Upper lobe of left lung (tissue), 6 donors: Measurements from ENCODE around the gene SRBD1. TPM values are rescaled to one million over a fixed set of nuclear protein-coding genes. Genes with fewer than 3 reads are reported as not detected.

Source experiments
- ATAC-seq, 2 donors: fragments of 200-7000 bp; cut with Tn5 transposase; one replicate each; pipeline ENCODE4 v1.9.1; 2022; ENCODE audit warnings: mild to moderate bottlenecking in 2 of 2, moderate library complexity in 2 of 2; ENCODE audit not compliant: low FRiP score in 2 of 2
- DNase-seq, 2 donors: peaks; one replicate each; pipeline ENCODE4 v3.0.0-alpha.2; 2019 to 2020
- H3K27ac ChIP-seq, 4 donors: fragments of 200-600 bp; sonication (generic); one replicate each; pipeline ENCODE4 v1.5.1; 2016 to 2019
- H3K27me3 ChIP-seq, 4 donors: fragments of 200-600 bp; sonication (generic); one replicate each; pipeline ENCODE4 v1.5.1; 2017 to 2019
- H3K36me3 ChIP-seq, 4 donors: fragments of 200-600 bp; sonication (generic); one replicate each; pipeline ENCODE4 v1.5.1; 2016 to 2019
- H3K4me1 ChIP-seq, 4 donors: fragments of 200-600 bp; sonication (generic); one replicate each; pipeline ENCODE4 v1.5.1; 2018 to 2019
- H3K4me3 ChIP-seq, 4 donors: fragments of 200-600 bp; sonication (generic); one replicate each; pipeline ENCODE4 v1.5.1; 2017 to 2019; ENCODE audit warnings: mild to moderate bottlenecking in 2 of 4, moderate library complexity in 1 of 4
- H3K9me3 ChIP-seq, 4 donors: fragments of 200-600 bp; sonication (generic); one replicate each; pipeline ENCODE4 v1.5.1; 2018 to 2019
- EP300 ChIP-seq, 4 donors: sonication (generic); formaldehyde crosslinking; IDR thresholded peaks; one replicate each; pipeline ENCODE4 v1.5.1; 2017; ENCODE audit warnings: antibody characterized with exemption in 4 of 4, control low read depth in 2 of 4
- POLR2A ChIP-seq, 4 donors: fragments of 450-650 bp; IDR thresholded peaks; one replicate each; pipeline ENCODE4 v1.5.1; 2016 to 2017; ENCODE audit warnings: antibody characterized with exemption in 4 of 4, mild to moderate bottlenecking in 2 of 4
- POLR2AphosphoS5 ChIP-seq, 2 donors: sonication (generic); formaldehyde crosslinking; IDR thresholded peaks; one replicate each; pipeline ENCODE4 v1.5.1; 2017; ENCODE audit warnings: antibody characterized with exemption in 2 of 2
- WGBS, 2 donors: methylation state at CpG; one replicate each; pipeline ENCODE4 v1.1.5; 2017 to 2018; 5-methylcytosine and 5-hydroxymethylcytosine counted together
- total RNA-seq, 6 donors: library from RNA; depleted of rRNA in 4 of 6; stranded (reverse); fragments of >200 nt in 4 of 6; gene quantifications; one replicate each; pipeline versions ENCODE4 v1.1.0 to v1.2.1, GENCODE V29; 2016 to 2021
- TF ChIP-seq, protein P1 (sequence below), 6 experiments: fragments of 450-650 bp in 4 of 6; fragments of 200-600 bp in 2 of 6; sonication (generic) in 2 of 6; IDR thresholded peaks; one replicate each; pipeline ENCODE4 v1.5.1; 2016 to 2019; ENCODE audit warnings: antibody characterized with exemption in 6 of 6
- donor health status: DM: no; HTN: no; CAD: no; lungs with moderate emphysema.
- donor health status: DM: no; HTN: yes; CAD: no; lungs with severe emphysema.

Gene SRBD1
- total RNA-seq, 6 donors from 2014 or later, result 16.4 to 38.3 (median 19.0) TPM

DNA sequence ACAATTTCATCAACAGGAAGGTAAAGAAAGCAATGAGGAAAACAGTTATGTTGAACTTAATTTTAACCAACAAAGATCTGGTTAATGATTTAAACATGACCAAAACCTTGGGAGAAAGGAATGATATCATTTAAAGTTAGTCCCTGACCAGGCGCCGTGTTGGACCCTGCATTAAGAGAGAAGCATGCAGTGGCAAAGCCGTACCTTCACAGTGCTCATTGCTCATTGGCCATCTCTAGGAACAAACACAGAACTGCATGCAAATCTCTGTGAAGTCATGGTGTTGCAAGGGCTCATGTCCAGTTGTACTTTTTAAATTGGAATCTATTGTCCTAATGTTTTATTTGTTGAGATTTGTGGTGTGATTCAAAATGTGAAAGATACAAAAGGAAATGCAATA, 12.0 kb upstream of the SRBD1 start:
- ATAC-seq (no peak), DNase-seq (no peak)
- no peaks in the 10 kb centered on the region for H3K27me3 ChIP-seq
- peaks cover 0 to 8% (median 0%) of the 10 kb centered on the region in 4 donors for H3K4me1 ChIP-seq
- no peaks in the 10 kb centered on the region for H3K36me3 ChIP-seq
- TF ChIP-seq, protein P1, sequence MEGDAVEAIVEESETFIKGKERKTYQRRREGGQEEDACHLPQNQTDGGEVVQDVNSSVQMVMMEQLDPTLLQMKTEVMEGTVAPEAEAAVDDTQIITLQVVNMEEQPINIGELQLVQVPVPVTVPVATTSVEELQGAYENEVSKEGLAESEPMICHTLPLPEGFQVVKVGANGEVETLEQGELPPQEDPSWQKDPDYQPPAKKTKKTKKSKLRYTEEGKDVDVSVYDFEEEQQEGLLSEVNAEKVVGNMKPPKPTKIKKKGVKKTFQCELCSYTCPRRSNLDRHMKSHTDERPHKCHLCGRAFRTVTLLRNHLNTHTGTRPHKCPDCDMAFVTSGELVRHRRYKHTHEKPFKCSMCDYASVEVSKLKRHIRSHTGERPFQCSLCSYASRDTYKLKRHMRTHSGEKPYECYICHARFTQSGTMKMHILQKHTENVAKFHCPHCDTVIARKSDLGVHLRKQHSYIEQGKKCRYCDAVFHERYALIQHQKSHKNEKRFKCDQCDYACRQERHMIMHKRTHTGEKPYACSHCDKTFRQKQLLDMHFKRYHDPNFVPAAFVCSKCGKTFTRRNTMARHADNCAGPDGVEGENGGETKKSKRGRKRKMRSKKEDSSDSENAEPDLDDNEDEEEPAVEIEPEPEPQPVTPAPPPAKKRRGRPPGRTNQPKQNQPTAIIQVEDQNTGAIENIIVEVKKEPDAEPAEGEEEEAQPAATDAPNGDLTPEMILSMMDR (IDR thresholded peaks at IDR 0.05), result no peak
- TF ChIP-seq POLR2AphosphoS5 (IDR thresholded peaks at IDR 0.05), result no peak
- no peak for TF ChIP-seq POLR2A (IDR thresholded peaks at IDR 0.05)
- TF ChIP-seq EP300 (IDR thresholded peaks at IDR 0.05), result no peak
- no peak overlapping the region for H3K4me3 ChIP-seq
- no peaks in the 10 kb centered on the region for H3K9me3 ChIP-seq
- WGBS, 2 donors, result 90 to 91% methylated on average over 3 of the region's 3 CpGs
- H3K27ac ChIP-seq, result no peak overlapping the region

- ATAC-seq (no peak), DNase-seq (no peak)
- H3K36me3 ChIP-seq, result no peaks in the 10 kb centered on the region
- H3K4me1 ChIP-seq, result peaks cover 0 to 8% (median 0%) of the 10 kb centered on the region in 4 donors
- no peak overlapping the region for H3K4me3 ChIP-seq
- no peaks in the 10 kb centered on the region for H3K27me3 ChIP-seq
- 93 to 95% methylated on average over 6 of the region's 6 CpGs for WGBS, 2 donors
- TF ChIP-seq POLR2A (IDR thresholded peaks at IDR 0.05) (no peak), POLR2AphosphoS5 (IDR thresholded peaks at IDR 0.05) (no peak)
- TF ChIP-seq, protein P1 (IDR thresholded peaks at IDR 0.05), result no peak
- H3K27ac ChIP-seq, result no peak overlapping the region
- no peaks in the 10 kb centered on the region for H3K9me3 ChIP-seq
Measured at GRCh38 chr2:45622336-45623075, 11.4 kb upstream of the SRBD1 start.

DNA sequence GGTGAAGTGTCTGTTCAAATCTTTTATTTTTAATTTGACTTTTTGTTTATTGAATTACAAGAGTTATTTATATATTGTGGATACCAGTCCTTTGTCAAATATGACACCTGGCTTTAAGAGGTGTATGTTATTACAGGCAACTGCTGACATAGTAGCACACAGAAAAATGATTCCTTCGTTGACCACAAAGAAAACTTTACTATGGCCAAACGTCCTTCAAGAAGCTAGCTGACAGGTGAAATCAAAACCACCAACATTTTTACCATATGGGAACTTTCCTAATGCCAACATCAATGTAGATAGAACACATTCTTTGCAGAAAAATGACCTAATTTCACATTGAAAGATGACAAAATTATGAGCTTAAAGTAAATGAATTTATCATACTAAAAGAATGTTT, 6.4 kb upstream of the SRBD1 start:
- WGBS, 2 donors, result 36 to 53% methylated on average over 2 of the region's 2 CpGs
- H3K4me1 ChIP-seq, result no peaks in the 10 kb centered on the region
- H3K27ac ChIP-seq, result no peak overlapping the region
- H3K27me3 ChIP-seq, result no peaks in the 10 kb centered on the region
- H3K9me3 ChIP-seq, result no peaks in the 10 kb centered on the region
- ATAC-seq, result no peak
- H3K4me3 ChIP-seq, result no peak overlapping the region
- TF ChIP-seq EP300 (IDR thresholded peaks at IDR 0.05) (no peak), POLR2A (IDR thresholded peaks at IDR 0.05) (no peak), POLR2AphosphoS5 (IDR thresholded peaks at IDR 0.05) (no peak)
- TF ChIP-seq, protein P1 (IDR thresholded peaks at IDR 0.05), result no peak
- H3K36me3 ChIP-seq, result no peaks in the 10 kb centered on the region
- no peak for DNase-seq

GRCh38 chr2:45616658-45617411, 5.8 kb upstream of the SRBD1 start:
- 39 to 58% methylated on average over 4 of the region's 4 CpGs for WGBS, 2 donors
- ATAC-seq, result no peak
- Histone ChIP-seq H3K27ac (no peak overlapping the region), H3K27me3 (no peaks in the 10 kb centered on the region), H3K36me3 (no peaks in the 10 kb centered on the region), H3K4me1 (peaks cover 0 to 4% (median under 1%) of the 10 kb centered on the region in 4 donors), H3K4me3 (no peak overlapping the region), H3K9me3 (no peaks in the 10 kb centered on the region)
- DNase-seq, result no peak
- TF ChIP-seq POLR2A (IDR thresholded peaks at IDR 0.05) (no peak), POLR2AphosphoS5 (IDR thresholded peaks at IDR 0.05) (no peak), EP300 (IDR thresholded peaks at IDR 0.05) (no peak)
- TF ChIP-seq, protein P1 (IDR thresholded peaks at IDR 0.05), result no peak
